Ovary (tissue), 3 donors: ENCODE measurements around the gene NCOR1.

Source experiments
- POLR2A ChIP-seq: fragments of 450-650 bp; IDR thresholded peaks from one replicate; pipeline ENCODE4 v1.6.1; 2017; ENCODE audit warnings: antibody characterized with exemption, mild to moderate bottlenecking, moderate library complexity
- TF ChIP-seq, protein P1 (sequence below), 3 donors: fragments of 450-650 bp in 2 of 3; fragments of 200-600 bp in 1 of 3; IDR thresholded peaks; one replicate each; pipeline versions ENCODE4 v1.5.1 to v1.8.0; 2016 to 2022; ENCODE audit warnings: antibody characterized with exemption in 3 of 3, mild to moderate bottlenecking in 1 of 3
- donor health status: DM: no; HTN: no; CAD: no.

DNA sequence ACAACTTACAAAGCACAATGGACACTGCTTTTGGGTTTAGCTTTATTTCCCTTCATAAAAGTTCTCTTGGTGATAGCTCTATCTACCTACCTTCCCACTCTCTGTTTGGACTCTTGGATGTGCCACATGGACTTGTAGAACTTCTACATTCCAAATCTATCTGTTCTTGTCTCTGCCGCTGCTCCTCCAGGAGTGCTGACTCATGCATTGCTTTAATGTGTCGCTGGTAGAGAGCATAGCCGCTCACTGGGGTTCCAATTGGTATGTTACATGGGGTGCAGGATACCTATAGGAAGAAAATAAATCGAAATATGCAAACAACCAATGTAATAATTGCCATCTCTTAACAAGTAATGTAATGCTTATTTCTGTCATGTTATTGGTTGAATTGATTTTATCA is 123.6 kb downstream of the NCOR1 start:
- TF ChIP-seq, protein P1, sequence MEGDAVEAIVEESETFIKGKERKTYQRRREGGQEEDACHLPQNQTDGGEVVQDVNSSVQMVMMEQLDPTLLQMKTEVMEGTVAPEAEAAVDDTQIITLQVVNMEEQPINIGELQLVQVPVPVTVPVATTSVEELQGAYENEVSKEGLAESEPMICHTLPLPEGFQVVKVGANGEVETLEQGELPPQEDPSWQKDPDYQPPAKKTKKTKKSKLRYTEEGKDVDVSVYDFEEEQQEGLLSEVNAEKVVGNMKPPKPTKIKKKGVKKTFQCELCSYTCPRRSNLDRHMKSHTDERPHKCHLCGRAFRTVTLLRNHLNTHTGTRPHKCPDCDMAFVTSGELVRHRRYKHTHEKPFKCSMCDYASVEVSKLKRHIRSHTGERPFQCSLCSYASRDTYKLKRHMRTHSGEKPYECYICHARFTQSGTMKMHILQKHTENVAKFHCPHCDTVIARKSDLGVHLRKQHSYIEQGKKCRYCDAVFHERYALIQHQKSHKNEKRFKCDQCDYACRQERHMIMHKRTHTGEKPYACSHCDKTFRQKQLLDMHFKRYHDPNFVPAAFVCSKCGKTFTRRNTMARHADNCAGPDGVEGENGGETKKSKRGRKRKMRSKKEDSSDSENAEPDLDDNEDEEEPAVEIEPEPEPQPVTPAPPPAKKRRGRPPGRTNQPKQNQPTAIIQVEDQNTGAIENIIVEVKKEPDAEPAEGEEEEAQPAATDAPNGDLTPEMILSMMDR (IDR thresholded peaks at IDR 0.05) = no peak
- TF ChIP-seq POLR2A = no peak
